HCT116 (cell line): ENCODE results near the gene TSPEAR. TPM values are rescaled to one million over a fixed set of nuclear protein-coding genes. Genes with fewer than 3 reads are reported as not detected.

ENCODE experiments used
- ATAC-seq: fragments of 200-7000 bp; cut with Tn5 transposase; 2 replicates; pipeline ENCODE4 v1.9.1; 2020; ENCODE audit warnings: mild to moderate bottlenecking, moderate library complexity
- BruUV-seq: library from RNA; stranded (reverse); fragments of 400-500 nt; replicated peaks from 2 replicates; lab custom pipeline; 2021; lab: Mats Ljungman, UMichigan
- CTCF ChIA-PET: fragments of 300-600 bp; sonication (Branson Sonifier 250); formaldehyde crosslinking; loops from one replicate; lab custom pipeline; 2021; ENCODE audit warnings: antibody characterized with exemption; lab: Charles Lee
- POLR2A ChIA-PET: fragments of 300-600, 350-600 bp; sonication (Branson Sonifier 250); formaldehyde crosslinking; loops from one replicate; lab custom pipeline; 2021; ENCODE audit warnings: antibody characterized with exemption; lab: Charles Lee
- RAD21 ChIA-PET, 2 experiments: fragments of 300-600 bp; sonication (Branson Sonifier 250); formaldehyde crosslinking; loops; one replicate each; lab custom pipeline; 2023; ENCODE audit warnings: low total read pairs in 2 of 2; ENCODE audit not compliant: uncharacterized antibody in 2 of 2, unreplicated experiment in 2 of 2, low non-redundant PET in 1 of 2; lab: Charles Lee
- DNase-seq: peaks from one replicate; pipeline ENCODE4 v3.0.0-alpha.2; 2010; ENCODE audit warnings: low read depth, low spot score
- H2AFZ ChIP-seq: fragments of 200-600 bp; shearing (Covaris generic), sonication (generic); 2 replicates; pipeline ENCODE4 v1.6.1; 2017; ENCODE audit warnings: low read depth, mixed run types, mixed read lengths, antibody characterized with exemption, low read length; ENCODE audit not compliant: poor library complexity, severe bottlenecking
- H3K27ac ChIP-seq: 2 replicates; pipeline ENCODE4 v1.5.1; 2012; ENCODE audit warnings: low read depth, low read length
- H3K27me3 ChIP-seq: fragments of 200-600 bp; sonication (generic); 2 replicates; pipeline ENCODE4 v1.6.1; 2016; ENCODE audit warnings: mixed run types, low read length, mixed read lengths; ENCODE audit not compliant: insufficient read depth
- H3K36me3 ChIP-seq, 2 experiments: fragments of 200-500 bp in 1 of 2; fragments of 200-600 bp in 1 of 2; sonication (Bioruptor generic) in 1 of 2; sonication (generic) in 1 of 2; 2 replicates each; pipeline versions ENCODE4 v1.5.1 to v1.6.1; 2014 to 2016; ENCODE audit warnings: low read length in 2 of 2, inconsistent platforms in 1 of 2, mixed read lengths in 1 of 2, mixed run types in 1 of 2; ENCODE audit not compliant: insufficient read depth in 2 of 2, control insufficient read depth in 1 of 2
- H3K4me1 ChIP-seq, 2 experiments: fragments of 200-600 bp in 1 of 2; sonication (generic) in 1 of 2; 2 replicates each; pipeline versions ENCODE4 v1.5.1 to v1.6.1; 2012 to 2017; ENCODE audit warnings: low read length in 2 of 2, inconsistent platforms in 1 of 2, mild to moderate bottlenecking in 1 of 2, mixed read lengths in 1 of 2, mixed run types in 1 of 2, moderate library complexity in 1 of 2; ENCODE audit not compliant: insufficient read depth in 2 of 2, control insufficient read depth in 1 of 2
- H3K4me2 ChIP-seq: fragments of 200-600 bp; sonication (generic); 2 replicates; pipeline ENCODE4 v1.6.1; 2017; ENCODE audit warnings: mixed run types, low read length, mixed read lengths
- H3K4me3 ChIP-seq, 2 experiments: fragments of 200-600 bp in 1 of 2; sonication (generic) in 1 of 2; replicated peaks in 1 of 2; 2 replicates each; pipeline ENCODE4 v1.5.1; 2011 to 2016; ENCODE audit warnings: low read length in 2 of 2, control low read depth in 1 of 2, low read depth in 1 of 2, mild to moderate bottlenecking in 1 of 2, mixed read lengths in 1 of 2, mixed run types in 1 of 2
- H3K79me2 ChIP-seq: fragments of 200-600 bp; sonication (generic); 2 replicates; pipeline ENCODE4 v1.6.1; 2017; ENCODE audit warnings: mild to moderate bottlenecking, mixed run types, low read length, moderate library complexity, mixed read lengths; ENCODE audit not compliant: insufficient read depth
- H3K9ac ChIP-seq: fragments of 200-600 bp; sonication (generic); 2 replicates; pipeline ENCODE4 v1.6.1; 2016; ENCODE audit warnings: low read length, mixed read lengths
- H3K9me2 ChIP-seq: fragments of 200-600 bp; sonication (generic), shearing (Covaris generic); 2 replicates; pipeline ENCODE4 v1.6.1; 2017; ENCODE audit warnings: mixed run types, mild to moderate bottlenecking, moderate library complexity; ENCODE audit not compliant: insufficient read depth
- H3K9me3 ChIP-seq, 2 experiments: fragments of 200-500 bp in 1 of 2; fragments of 200-600 bp in 1 of 2; sonication (Bioruptor generic) in 1 of 2; sonication (generic) in 1 of 2; 2 replicates each; pipeline ENCODE4 v1.6.1; 2014 to 2017; ENCODE audit warnings: low read length in 2 of 2, mixed read lengths in 2 of 2, inconsistent platforms in 1 of 2, low read depth in 1 of 2, mild to moderate bottlenecking in 1 of 2, mixed run types in 1 of 2, moderate library complexity in 1 of 2; ENCODE audit not compliant: control insufficient read depth in 1 of 2, insufficient read depth in 1 of 2
- H4K20me1 ChIP-seq: fragments of 200-600 bp; sonication (generic), shearing (Covaris generic); 2 replicates; pipeline ENCODE4 v1.6.1; 2017; ENCODE audit warnings: mixed run types, mild to moderate bottlenecking, moderate library complexity; ENCODE audit not compliant: insufficient read depth
- ATF3 ChIP-seq: IDR thresholded peaks from 2 replicates; pipeline ENCODE4 v1.6.1; 2012
- CBX3 ChIP-seq: IDR thresholded peaks from 2 replicates; pipeline ENCODE4 v1.6.1; 2012; ENCODE audit warnings: low read depth
- CEBPB ChIP-seq: IDR thresholded peaks from 2 replicates; pipeline ENCODE4 v1.6.1; 2012; ENCODE audit warnings: low read depth
- CTCF ChIP-seq, 3 experiments: fragments of 200-600 bp in 1 of 3; sonication (generic) in 1 of 3; IDR thresholded peaks in 2 of 3; conservative IDR thresholded peaks in 1 of 3; 2 replicates each; pipeline ENCODE4 v1.5.1; 2012 to 2017; ENCODE audit warnings: low read depth in 2 of 3, low read length in 2 of 3, antibody characterized with exemption in 1 of 3, borderline replicate concordance in 1 of 3, control low read depth in 1 of 3, mild to moderate bottlenecking in 1 of 3, mixed read lengths in 1 of 3, mixed run types in 1 of 3, moderate library complexity in 1 of 3; ENCODE audit not compliant: insufficient read depth in 1 of 3
- EGR1 ChIP-seq: IDR thresholded peaks from 2 replicates; pipeline ENCODE4 v1.6.1; 2012; ENCODE audit warnings: low read depth
- ELF1 ChIP-seq: IDR thresholded peaks from 2 replicates; pipeline ENCODE4 v1.6.1; 2012; ENCODE audit warnings: low read depth, borderline replicate concordance
- EZH2phosphoT487 ChIP-seq: fragments of 200-600 bp; IDR thresholded peaks from 2 replicates; pipeline ENCODE4 v1.6.1; 2018; ENCODE audit warnings: antibody characterized with exemption, borderline replicate concordance
- FOSL1 ChIP-seq: IDR thresholded peaks from 2 replicates; pipeline ENCODE4 v1.6.1; 2012; ENCODE audit warnings: low read depth
- MAX ChIP-seq: IDR thresholded peaks from 2 replicates; pipeline ENCODE4 v1.6.1; 2012
- POLR2A ChIP-seq: IDR thresholded peaks from 2 replicates; pipeline ENCODE4 v1.7.0; 2011; ENCODE audit warnings: borderline replicate concordance; ENCODE audit not compliant: insufficient read depth, insufficient read length; ENCODE audit errors: extremely low read depth
- POLR2AphosphoS5 ChIP-seq: IDR thresholded peaks from 2 replicates; pipeline ENCODE4 v1.6.1; 2011; ENCODE audit warnings: mild to moderate bottlenecking, low read depth, low read length, moderate library complexity
- RAD21 ChIP-seq: IDR thresholded peaks from 2 replicates; pipeline ENCODE4 v1.6.1; 2012; ENCODE audit warnings: low read depth, mild to moderate bottlenecking
- REST ChIP-seq: IDR thresholded peaks from 2 replicates; pipeline ENCODE4 v1.6.1; 2012; ENCODE audit warnings: low read depth
- SP1 ChIP-seq: IDR thresholded peaks from 2 replicates; pipeline ENCODE4 v1.6.1; 2012; ENCODE audit warnings: low read depth
- SRF ChIP-seq: IDR thresholded peaks from 2 replicates; pipeline ENCODE4 v1.6.1; 2012; ENCODE audit warnings: low read depth
- TCF7L2 ChIP-seq: IDR thresholded peaks from 2 replicates; pipeline ENCODE4 v1.7.0; 2011; ENCODE audit warnings: borderline replicate concordance, inconsistent platforms; ENCODE audit not compliant: insufficient read depth, insufficient read length; ENCODE audit errors: extremely low read depth
- YY1 ChIP-seq: IDR thresholded peaks from 2 replicates; pipeline ENCODE4 v1.6.1; 2011; ENCODE audit warnings: low read length, low read depth, moderate library complexity, mild to moderate bottlenecking; ENCODE audit not compliant: insufficient replicate concordance; ENCODE audit errors: extremely low read depth
- ZBTB33 ChIP-seq: IDR thresholded peaks from 2 replicates; pipeline ENCODE4 v1.6.1; 2011; ENCODE audit warnings: mild to moderate bottlenecking, low read length, moderate library complexity; ENCODE audit not compliant: insufficient replicate concordance; ENCODE audit errors: extremely low read depth
- ZFX ChIP-seq: fragments of 450-650 bp; IDR thresholded peaks from 2 replicates; pipeline ENCODE4 v1.6.1; 2017
- intact Hi-C: fragments of 100-400 bp; cut with micrococcal nuclease; formaldehyde crosslinking; loops from 2 replicates; pipeline ENCODE4 v1.10.0; 2022
- total RNA-seq: library from RNA; stranded (reverse); gene quantifications from one replicate; pipeline ENCODE4 v1.2.1, GENCODE V29; 2021; ENCODE audit not compliant: unreplicated experiment

The TSPEAR gene
- total RNA-seq, 1 experiment from 2014 or later: not detected

GRCh38 chr21:44518686-44519085 lies 192.7 kb downstream of the TSPEAR start:
- Histone ChIP-seq H3K36me3 (no peaks in the 10 kb centered on the region), H3K27me3 (no peaks in the 10 kb centered on the region), H3K9ac (no peak overlapping the region)
- RAD21 ChIA-PET: no interaction called here
- TF ChIP-seq REST: no peak
- no peak for TF ChIP-seq MAX
- TF ChIP-seq POLR2AphosphoS5: no peak
- TF ChIP-seq ZBTB33: no peak
- no peak for TF ChIP-seq CBX3
- no peak for TF ChIP-seq ATF3
- TF ChIP-seq ZFX: no peak
- TF ChIP-seq RAD21: no peak
- TF ChIP-seq CTCF (IDR thresholded peaks at IDR 0.05 in 2 of 3, conservative IDR thresholded peaks at IDR 0.05 in 1 of 3; ENCODE audit: borderline replicate concordance in 1 of 3, insufficient read depth in 1 of 3, low read depth in 2 of 3, low read length in 2 of 3): no peak
- no peak for TF ChIP-seq EGR1
- TF ChIP-seq SP1: no peak
- TF ChIP-seq TCF7L2: no peak
- TF ChIP-seq POLR2A: no peak
- no peak for TF ChIP-seq YY1
- no peak for TF ChIP-seq FOSL1
- TF ChIP-seq ELF1: no peak
- no peak for TF ChIP-seq SRF
- TF ChIP-seq CEBPB: no peak
- TF ChIP-seq EZH2phosphoT487: no peak
- TF ChIP-seq, all 23 proteins: peak for 0
- no TSS peak for BruUV-seq
- Histone ChIP-seq H3K9me3 (peaks cover 0 to 7% of the 10 kb centered on the region in 2 experiments; a peak in 1 of 4 replicates), H3K4me3 (peak overlapping the region; percentile 65 to 66; a peak in 3 of 4 replicates), H3K9me2 (no peaks in the 10 kb centered on the region), H3K4me2 (peak overlapping the region; percentile 78), H2AFZ (no peak overlapping the region), H4K20me1 (no peaks in the 10 kb centered on the region), H3K79me2 (peaks cover 12% of the 10 kb centered on the region; the same call in 1 of the 2 replicates), H3K4me1 (peaks cover 3 to 13% of the 10 kb centered on the region in 2 experiments; a peak in 2 of 4 replicates), H3K27ac (no peak overlapping the region)
- ATAC-seq (no peak), DNase-seq (no peak)
- ChIA-PET CTCF (interaction anchor here (2.9 kb wide), 1 partner anchor 275 kb away, joined by 11 read pairs; no protein-coding TSS in a partner anchor), POLR2A (no interaction called here)
- intact Hi-C loops: loop anchor here (10.0 kb wide), 1 partner anchor 616 kb away; no protein-coding TSS in a partner anchor
